Stimulated activated naive CD4-positive, alpha-beta T cell (primary cell): ENCODE results near the gene ZMIZ1.

Experiments used
- DNase-seq, 6 experiments: peaks; one replicate each; lab custom pipeline; 2025; lab: John Stamatoyannopoulos, UW

Gene ZMIZ1

DNA sequence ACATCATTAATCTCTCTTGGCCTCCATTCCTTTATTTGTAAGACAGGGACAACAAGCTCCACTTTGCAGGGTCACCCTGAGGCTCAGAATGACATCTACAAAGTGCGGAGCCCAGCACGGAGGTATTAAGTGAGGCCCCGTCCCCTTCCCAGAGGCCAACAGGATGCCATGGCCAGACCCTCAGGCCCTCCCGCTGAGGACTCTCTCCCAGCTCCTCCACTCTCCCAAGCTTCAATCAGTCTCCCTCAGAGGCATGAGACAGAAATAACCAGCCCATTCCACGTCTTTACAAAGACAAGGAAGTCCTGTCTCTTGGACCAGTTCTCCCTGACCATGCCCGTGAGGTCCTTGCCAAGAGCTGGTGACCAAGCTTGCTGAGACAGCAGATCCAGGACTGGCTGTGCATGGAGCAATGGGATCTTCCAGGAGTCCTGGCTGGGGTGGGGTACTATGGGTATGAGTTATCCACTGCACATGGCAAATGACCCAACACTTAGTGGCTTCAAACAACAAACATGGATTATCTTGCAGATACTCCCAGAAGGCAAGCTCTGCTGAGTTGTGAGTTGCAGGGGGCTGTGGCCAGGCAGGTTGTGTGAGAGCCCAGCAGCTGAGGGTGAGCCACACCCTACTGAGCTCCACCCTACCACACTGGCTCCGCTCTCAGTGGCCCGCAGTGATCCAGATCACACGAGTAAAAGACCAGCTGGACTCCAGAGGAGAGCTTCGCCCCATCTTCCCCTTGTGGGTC, 274.2 kb downstream of the ZMIZ1 start:
- DNase-seq, result no peak

DNA sequence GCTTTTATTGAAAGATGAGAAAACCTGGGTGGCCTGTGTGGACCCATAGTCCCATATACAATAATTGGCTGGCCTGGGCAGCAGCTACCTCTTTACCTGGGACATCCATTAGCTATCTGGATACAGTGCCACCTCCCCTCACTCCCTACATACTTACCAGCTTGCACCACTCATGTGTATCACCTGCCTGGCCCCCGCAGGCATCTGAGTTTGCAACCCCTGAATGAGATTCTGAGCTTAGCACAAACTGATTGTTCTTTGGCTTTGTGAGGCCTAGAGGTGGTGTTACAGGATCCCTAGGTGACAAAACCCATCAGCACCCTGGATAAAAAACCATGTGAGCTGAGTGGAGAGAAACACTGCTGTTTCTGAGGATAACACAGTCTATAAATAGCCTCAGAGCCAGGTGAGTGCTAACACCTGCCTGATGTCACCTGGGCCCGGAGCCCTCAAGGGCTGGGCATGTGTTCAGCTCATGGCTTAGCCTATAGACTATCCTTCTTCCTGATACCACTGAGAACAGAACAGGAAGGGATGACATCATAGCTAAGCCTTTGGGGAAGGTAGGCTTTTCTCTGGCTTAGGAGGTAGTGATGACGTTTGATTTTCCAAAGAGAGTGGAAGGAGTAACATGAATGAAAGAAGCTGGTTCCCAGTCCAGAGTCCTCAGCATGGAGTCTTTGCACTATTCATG, 275.9 kb downstream of the ZMIZ1 start:
- no peak for DNase-seq

DNA sequence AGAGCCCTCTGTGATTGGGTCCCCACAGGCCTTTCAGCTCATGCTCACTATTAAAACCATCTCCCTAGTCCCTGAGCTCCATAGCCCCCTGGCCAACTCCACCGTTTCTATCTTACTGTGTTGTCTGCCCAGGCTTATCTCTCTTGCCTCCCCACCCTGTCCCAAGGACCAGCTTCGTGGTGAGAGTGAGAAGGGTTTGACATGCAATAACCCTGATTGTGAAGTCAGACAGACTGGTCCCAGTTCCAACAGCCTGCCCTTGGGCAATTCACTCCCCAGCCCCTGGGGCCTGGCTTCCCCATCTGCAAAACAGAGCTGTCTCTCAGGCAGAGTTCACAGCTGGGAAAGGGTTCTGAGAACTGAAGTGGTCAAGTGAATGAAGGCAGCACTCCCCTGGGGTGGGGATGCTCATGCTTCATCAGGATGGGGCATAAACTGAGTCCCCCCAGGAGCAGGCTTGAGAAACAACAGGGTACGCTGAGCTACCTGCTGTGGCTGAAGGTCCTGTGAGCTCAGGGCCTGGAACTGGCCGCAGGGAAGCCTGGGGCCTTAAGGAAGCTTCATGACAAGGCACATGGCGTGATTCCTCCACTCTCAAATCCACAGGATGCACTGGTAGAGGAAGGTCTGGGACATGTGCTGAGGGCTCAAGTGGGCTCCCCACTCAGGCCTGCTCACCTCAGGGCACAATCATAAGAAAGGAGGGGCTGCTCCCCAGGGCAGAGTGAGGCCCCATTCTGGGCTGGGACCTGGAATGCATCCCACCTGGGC, 276.7 kb downstream of the ZMIZ1 start:
- DNase-seq, result no peak

DNA sequence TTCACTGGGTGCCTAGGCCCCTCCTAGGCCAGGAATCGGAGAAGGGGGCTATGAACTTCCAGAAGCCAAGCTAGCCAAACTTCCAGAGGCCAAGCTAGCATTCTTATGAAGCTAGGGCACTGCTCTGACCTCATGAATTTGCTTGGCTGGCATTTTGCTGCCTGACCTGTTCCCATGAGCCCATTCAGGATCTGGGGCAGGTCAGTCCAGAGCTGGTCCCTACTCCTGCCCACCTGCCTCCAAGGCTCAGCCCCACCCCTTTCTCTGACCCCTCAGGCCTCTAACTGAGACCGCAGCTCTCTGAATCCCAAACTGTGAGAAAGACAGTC, 277.2 kb downstream of the ZMIZ1 start:
- no peak for DNase-seq

DNA sequence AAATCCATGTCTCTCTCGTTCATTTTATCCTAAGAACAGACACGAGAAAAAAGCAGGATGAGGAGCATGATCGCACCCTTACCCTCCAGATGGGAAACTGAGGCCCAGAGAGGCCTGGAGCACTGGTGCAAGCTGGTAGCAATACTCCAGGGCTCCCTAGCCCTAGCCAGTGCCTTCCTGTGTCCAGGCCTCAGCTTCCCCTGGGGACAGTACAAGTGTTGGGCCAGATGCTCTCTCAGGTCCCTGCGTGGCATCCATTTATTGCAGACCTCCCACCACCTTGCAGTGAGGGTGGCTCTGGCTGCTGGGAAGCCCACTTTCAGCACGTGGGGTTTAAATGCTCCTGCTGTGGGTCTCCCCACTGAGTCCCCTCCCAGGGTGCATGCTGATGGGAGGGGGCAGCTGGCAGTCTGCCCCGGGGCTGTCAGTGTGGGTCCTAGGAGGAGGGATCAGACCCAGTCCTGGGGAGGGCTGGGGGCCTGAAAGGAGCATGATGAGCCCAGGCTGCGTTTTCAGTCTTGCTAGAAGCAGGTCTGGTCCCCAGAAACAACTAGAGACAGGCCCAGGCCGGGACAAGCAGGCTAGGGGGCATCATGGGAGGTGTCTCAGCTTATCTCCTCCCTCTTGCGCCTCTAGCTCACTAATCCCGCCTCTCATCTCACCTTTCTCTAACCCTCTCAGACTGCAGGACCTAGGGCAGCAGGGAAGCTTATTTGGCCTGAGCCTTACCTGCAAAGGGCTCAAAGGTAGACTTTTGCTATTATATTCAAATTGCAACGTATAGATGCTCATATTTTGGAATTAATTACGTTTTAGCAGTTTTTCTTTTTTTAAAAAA, 277.8 kb downstream of the ZMIZ1 start:
- DNase-seq, result peak in 1 of 6 experiments; percentile 46

DNA sequence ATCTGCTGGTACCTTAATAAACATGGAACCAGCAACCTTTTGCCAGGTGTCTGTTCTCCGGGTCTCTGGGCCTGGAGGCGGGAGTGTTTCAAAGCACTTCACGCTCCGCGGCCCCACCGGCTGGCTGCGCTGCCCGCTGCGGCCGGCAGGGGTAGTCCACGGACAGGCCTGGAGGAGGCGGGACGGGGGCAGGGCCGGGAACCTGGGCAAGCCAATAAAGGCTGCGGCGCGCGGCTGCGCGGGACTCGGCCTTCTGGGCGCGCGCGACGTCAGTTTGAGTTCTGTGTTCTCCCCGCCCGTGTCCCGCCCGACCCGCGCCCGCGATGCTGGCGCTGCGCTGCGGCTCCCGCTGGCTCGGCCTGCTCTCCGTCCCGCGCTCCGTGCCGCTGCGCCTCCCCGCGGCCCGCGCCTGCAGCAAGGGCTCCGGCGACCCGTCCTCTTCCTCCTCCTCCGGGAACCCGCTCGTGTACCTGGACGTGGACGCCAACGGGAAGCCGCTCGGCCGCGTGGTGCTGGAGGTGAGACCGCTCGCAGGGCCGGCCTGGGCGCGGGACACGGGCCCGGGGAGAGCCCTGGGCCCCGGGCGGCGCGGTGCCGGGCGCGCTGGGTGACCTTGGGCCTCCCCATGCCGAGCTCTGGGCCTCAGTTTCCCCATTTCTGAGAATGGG, 278.6 kb downstream of the ZMIZ1 start, which contains the start of gene PPIF:
PPIF (plus strand) TSS at position 244 of the 668 bp plus-strand sequence; CDS start at position 324, 80 bp downstream.
- DNase-seq, result peak; percentile 78 to 91 (median 84)

DNA sequence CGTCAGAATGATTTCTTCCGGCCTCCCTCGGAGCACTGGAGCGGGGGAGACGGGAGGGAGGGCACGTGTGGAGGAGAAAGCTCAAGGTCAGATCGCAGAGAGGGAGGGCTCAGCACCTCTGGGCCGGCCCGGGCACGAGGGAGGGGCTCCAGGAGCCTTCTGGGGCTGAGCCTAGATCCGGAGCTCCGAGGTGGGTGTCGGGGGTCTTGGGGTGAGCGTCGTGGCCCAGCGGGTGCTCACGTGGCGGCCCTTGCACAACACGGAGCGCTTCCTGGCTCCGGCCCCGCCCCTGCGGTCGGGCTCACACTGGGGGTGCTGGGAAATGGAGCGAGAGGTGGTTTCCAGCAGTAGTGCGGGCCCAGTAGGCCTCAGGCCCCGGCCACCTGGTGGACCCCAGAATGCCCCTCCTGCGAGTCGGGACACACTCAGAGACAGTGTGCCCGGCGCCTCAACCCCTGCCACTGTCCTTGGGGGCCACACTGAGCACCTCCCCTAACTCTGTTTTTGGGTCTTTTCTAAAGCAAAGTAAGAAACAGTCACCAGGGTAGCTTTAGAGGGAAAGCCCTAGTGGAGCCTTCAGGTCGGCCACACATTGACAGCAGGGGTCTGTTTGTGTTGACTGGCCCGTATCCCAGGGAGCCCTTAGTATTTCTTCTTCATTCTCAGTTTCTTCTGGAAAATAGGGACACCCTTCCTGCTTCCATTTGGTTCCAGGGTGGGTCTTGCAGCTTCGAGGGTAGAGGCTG, 279.3 kb downstream of the ZMIZ1 start:
- peak; percentile 11 to 59 (median 41) for DNase-seq

DNA sequence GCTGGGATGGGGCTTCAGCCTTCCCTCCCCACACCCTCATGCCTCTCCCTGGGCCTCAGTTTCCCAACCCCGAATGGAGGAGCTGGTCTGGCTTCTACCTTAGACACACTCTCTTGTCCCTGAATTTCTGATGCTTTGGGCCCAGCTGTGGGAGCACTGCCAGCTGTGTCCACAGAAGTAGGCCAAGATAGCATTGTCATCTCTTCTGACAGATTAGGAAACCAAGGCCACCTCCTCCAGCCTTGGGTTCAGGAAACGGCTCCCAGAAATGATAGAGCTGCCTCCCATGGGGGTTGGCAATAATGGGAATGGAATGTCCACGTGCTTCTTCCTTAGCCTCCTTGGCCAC, 279.8 kb downstream of the ZMIZ1 start:
- DNase-seq, result no peak

DNA sequence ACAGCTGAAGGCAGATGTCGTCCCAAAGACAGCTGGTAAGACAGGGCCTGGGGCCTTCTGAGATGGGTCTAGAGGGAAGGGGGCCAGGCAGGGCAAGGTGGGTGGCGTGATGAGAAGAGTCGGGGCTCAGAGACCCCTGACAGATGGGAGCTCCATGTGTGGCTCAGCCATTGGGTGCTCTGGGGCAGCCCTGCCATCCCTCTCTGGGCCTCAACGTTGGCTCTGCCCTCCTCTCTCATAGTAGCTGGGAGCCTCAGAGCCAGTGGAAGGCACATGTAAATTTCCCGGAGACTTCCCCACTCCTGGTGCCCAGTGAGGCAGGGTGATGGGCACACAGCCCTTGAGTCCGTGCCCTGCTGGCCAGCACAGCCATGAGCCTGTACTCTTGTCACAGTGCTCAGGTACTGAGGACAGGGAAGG, 280.3 kb downstream of the ZMIZ1 start:
- no peak for DNase-seq

DNA sequence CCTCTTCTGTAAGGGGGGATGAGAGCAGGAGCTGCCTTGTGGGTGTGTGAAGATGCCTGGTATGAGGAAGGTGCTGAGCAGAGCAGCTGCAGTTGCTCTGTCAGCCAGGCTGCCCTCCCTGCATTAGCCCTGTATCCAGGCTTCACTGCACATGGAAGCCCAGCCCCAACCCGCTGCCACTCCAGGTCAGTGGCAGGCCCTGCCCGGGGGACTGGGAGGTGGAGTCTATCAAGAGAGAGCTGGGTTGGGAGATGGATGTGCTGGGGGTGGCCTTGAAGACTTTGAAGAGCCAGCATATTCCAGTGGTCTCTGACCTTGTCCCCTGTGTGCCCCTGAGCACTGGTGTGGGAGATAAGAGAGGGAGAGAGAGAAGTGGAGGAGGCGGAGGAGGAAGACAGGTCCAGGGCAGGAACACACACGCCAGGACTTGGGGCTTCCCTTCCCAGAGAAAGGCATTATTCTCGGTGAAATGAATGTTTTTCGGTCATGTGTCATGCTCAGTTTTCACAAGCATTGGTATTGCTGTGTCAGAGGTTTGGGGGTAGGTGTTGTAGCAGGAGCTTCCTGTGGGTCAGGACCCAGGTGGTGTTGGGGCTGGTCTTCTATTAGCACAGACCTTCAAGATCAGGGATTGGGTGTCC, 281.1 kb downstream of the ZMIZ1 start:
- DNase-seq, result no peak

DNA sequence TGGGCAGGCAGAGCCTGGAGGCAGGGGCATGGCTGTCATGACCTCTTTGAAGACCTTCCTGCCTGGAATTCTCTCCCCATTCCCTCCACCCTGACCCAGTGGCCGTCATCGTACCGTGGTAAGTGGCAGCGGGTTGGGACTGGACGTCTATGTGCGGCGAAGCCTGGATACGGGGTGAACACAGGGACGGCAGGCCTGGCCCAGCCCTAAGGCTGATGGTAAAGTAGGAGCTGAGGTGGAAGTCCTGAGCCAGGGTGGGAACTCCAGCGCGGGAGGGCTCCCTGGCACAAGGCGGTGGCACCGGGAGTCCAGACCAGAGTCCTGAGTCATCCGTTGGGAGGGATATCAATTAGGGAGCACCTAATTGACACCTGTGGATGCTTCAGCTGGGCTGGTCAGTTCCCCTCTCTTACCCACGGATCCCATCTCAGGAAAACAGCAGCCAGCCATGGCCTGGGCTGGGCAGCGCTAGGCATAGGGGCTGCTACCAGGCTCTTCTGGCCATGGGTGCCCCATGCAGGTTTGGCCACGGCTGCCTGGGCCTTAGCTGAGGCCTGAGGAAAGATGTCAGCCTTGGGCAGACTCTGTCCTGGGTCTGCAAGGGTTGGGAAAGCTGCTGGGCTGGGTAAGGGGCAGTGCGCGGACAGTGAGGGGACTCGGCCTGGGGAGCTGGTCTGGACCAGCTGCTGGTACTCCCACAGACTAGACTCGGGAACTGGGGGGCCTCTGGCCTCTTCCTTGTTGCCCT, 281.8 kb downstream of the ZMIZ1 start:
- DNase-seq, result no peak

DNA sequence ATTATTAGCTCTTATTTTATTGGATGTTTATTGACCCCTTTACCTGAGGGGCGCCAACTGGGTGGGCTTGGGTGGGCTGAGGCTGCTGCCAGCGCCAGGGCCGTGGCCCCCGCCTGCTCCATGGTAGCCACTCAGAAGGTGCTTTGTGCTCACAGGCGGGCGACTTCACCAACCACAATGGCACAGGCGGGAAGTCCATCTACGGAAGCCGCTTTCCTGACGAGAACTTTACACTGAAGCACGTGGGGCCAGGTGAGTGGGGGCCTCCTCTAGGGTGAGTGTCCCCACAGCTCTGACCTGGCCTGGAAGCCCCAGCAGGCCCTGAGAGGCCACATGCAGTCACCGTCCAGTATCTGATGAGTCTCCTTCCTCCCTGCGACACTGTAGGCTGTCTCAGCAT, 282.6 kb downstream of the ZMIZ1 start:
- no peak for DNase-seq

DNA sequence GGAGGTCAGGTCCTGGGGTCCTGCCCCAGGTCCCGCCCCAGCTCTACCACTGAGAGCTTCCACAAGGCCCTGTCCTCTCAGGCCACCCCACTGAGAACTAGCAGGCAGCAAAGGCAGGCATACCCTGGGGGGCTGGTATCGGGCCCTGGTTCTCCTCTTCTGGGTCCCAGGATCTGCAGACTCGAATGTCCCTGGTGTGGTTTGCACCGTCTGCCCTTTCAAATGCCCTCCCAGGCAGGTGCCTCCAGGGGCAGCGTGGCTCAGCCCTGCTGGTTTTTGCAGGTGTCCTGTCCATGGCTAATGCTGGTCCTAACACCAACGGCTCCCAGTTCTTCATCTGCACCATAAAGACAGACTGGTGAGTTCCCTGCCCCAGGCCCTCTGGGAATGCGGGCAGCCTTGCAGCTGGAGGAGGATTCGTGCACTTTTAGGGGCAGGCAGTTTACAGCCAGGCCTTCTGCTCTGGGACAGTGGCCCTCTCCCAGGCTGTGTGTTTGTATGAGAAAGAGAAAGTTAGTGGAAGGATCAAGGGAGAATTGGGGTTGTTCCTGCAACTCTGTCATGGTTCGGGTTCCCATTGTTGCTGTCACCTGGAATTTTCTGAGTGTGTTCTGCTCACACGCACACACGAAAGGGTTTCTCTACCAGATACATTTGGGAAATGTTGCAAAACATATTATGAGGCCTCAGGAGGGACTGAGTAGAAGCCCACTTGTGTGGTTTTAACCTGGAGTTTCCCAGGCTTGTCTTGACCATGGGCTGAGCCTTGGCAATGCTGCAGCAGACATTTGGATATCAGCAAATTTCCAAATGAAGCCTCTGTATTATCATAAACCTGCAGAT, 283.5 kb downstream of the ZMIZ1 start:
- DNase-seq, result no peak

DNA sequence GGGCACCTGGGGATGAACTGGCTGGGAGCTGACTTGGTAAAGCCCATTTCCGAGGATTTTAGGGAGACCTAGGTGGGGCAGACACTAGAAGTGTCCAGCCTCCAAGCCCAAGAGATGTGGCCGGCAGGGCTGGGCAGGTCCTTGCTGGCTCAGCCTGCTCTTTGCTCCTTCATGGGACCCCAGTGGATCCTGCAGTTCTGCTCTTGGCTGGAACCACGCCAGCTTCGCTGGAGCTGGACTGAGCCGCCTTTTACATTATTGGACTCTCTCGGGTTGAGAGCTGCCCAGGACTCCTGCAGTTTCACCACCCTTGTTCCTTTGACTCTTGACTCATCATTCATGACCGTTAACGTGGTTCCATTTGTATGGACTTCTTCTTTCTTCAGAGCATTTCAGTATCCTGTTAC, 284.2 kb downstream of the ZMIZ1 start:
- no peak for DNase-seq

DNA sequence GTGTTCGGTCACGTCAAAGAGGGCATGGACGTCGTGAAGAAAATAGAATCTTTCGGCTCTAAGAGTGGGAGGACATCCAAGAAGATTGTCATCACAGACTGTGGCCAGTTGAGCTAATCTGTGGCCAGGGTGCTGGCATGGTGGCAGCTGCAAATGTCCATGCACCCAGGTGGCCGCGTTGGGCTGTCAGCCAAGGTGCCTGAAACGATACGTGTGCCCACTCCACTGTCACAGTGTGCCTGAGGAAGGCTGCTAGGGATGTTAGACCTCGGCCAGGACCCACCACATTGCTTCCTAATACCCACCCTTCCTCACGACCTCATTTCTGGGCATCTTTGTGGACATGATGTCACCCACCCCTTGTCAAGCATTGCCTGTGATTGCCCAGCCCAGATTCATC, 285.0 kb downstream of the ZMIZ1 start:
- DNase-seq, result no peak

DNA sequence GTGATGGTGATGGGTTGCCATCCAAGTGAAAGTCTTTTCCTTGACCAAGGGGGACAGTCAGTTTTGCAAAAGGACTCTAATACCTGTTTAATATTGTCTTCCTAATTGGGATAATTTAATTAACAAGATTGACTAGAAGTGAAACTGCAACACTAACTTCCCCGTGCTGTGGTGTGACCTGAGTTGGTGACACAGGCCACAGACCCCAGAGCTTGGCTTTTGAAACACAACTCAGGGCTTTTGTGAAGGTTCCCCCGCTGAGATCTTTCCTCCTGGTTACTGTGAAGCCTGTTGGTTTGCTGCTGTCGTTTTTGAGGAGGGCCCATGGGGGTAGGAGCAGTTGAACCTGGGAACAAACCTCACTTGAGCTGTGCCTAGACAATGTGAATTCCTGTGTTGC, 285.4 kb downstream of the ZMIZ1 start:
- no peak for DNase-seq

DNA sequence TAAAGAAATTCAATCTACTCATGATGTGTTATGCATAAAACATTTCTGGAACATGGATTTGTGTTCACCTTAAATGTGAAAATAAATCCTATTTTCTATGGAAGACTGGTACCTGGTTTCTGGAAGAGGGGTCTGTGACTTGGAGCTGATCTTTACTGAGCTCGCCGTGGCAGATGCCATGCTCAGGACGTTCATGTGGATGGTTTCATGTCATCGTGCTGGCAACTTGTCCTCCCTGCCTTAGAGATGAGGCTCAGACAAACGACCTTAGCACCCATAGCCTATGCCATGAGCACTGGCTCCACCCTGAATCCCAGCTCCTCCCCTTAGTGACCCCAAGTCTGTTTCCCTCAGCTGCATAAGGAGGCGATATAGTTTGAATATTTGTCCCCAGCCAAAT, 285.8 kb downstream of the ZMIZ1 start:
- DNase-seq, result no peak

DNA sequence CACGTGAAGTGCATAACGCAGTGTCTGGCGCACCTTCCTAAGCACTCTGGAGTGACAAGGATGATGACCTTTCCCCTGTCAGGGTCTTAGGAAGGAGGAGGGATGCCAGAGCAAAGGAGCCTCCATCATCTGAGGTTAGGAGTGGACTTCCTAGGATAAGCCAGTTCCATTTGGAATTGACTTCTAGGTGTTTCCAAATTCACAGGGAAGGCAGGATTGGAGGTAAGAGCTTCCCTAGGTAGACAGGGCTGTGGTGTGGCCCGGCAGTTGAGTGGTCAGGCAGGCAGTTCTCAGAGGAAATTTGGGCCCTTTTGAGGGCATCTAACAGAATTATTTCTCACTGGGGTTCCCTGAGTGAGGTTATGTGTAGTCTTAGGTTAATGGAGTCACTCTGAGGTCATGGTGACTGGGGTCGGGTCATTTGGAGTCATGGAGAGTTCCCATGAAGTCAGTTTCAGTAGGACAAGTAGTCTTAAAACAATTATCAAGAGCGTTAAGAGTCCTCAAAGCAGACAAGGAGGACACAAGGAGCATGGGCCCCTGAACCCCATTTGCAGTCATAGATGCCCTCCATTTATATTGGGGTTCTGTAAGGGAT, 286.8 kb downstream of the ZMIZ1 start:
- no peak for DNase-seq
